Measurements from ENCODE around the gene NR2C2AP.
"Not testable (repeated sequence)": the region's sequence is repeated elsewhere in the genome, so short reads cannot be mapped to it uniquely, and the experiment has no call there.

The NR2C2AP gene

DNA sequence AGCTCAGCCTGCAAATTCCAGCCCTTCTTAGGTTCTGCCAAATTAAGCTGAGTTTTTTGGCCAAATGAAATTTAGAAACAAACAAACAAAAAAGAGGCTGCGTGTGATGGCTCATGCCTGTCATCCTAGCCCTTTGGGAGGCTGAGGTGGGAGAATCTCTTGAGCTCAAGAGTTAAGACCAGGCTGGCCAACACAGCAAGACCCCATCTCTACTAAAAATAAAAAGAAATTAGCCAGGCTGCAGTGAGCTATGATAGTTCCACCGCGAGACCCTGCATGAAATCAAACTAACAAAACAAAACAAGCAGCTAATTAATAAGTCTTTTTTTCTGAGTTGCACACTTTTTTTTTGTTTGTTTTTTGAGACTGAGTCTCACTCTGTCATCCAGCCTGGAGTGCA is 26.5 kb upstream of the NR2C2AP start:
- no peaks in the 10 kb centered on the region for H3K36me3 ChIP-seq (ENCODE audit: control insufficient read depth in 5 of 5, insufficient read depth in 5 of 5, low read length in 5 of 5)
- H3K4me1 ChIP-seq (ENCODE audit: control insufficient read depth in 5 of 5, insufficient read depth in 5 of 5, low read length in 5 of 5) = peaks cover 0 to 8% (median 6%) of the 10 kb centered on the region in 5 donors
- H3K9ac ChIP-seq (ENCODE audit: low read length in 5 of 5) = no peak overlapping the region
- H3K27me3 ChIP-seq (ENCODE audit: control insufficient read depth in 5 of 5, insufficient read depth in 4 of 5, low read length in 5 of 5) = peaks cover 22 to 42% (median 33%) of the 10 kb centered on the region in 5 donors
- peaks cover 10 to 18% (median 16%) of the 10 kb centered on the region in 5 donors for H3K9me3 ChIP-seq (ENCODE audit: control insufficient read depth in 5 of 5, low read length in 5 of 5)
- no peak overlapping the region for H3K4me3 ChIP-seq (ENCODE audit: low read depth in 1 of 5, low read length in 5 of 5)
- H3K27ac ChIP-seq (ENCODE audit: low read depth, low read length) = no peak overlapping the region

GRCh38 chr19:19227217-19227616 is 24.0 kb upstream of the NR2C2AP start:
- peaks cover 24 to 49% (median 40%) of the 10 kb centered on the region in 5 donors for H3K27me3 ChIP-seq (ENCODE audit: control insufficient read depth in 5 of 5, insufficient read depth in 4 of 5, low read length in 5 of 5)
- peaks cover 0 to 10% (median 7%) of the 10 kb centered on the region in 5 donors for H3K4me1 ChIP-seq (ENCODE audit: control insufficient read depth in 5 of 5, insufficient read depth in 5 of 5, low read length in 5 of 5)
- H3K9me3 ChIP-seq (ENCODE audit: control insufficient read depth in 5 of 5, low read length in 5 of 5) = no peaks in the 10 kb centered on the region
- no peaks in the 10 kb centered on the region for H3K36me3 ChIP-seq (ENCODE audit: control insufficient read depth in 5 of 5, insufficient read depth in 5 of 5, low read length in 5 of 5)
- no peak overlapping the region for H3K4me3 ChIP-seq (ENCODE audit: low read depth in 1 of 5, low read length in 5 of 5)
- H3K9ac ChIP-seq (ENCODE audit: low read length in 5 of 5) = no peak overlapping the region
- no peak overlapping the region for H3K27ac ChIP-seq (ENCODE audit: low read depth, low read length)

DNA sequence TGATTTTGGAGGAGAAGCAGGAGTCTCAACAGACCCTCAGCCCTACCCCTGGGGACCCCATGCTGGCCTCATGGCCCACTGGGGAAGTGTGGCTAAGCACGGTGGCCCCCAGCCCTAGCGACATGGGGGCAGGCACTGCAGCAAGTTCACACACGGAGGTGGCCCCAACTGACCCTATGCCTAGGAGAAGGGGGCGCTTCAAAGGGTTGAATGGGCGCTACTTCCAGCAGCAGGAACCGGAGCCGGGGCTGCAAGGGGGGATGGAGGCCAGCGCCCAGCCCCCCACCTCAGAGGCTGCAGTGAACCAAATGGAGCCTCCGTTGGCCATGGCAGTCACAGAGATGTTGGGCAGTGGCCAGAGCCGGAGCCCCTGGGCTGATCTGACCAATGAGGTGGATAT is 23.4 kb upstream of the NR2C2AP start:
- no peaks in the 10 kb centered on the region for H3K9me3 ChIP-seq (ENCODE audit: control insufficient read depth in 5 of 5, low read length in 5 of 5)
- H3K4me1 ChIP-seq (ENCODE audit: control insufficient read depth in 5 of 5, insufficient read depth in 5 of 5, low read length in 5 of 5) = peaks cover 0 to 10% (median 7%) of the 10 kb centered on the region in 5 donors
- H3K27me3 ChIP-seq (ENCODE audit: control insufficient read depth in 5 of 5, insufficient read depth in 4 of 5, low read length in 5 of 5) = peaks cover 24 to 46% (median 40%) of the 10 kb centered on the region in 5 donors
- no peak overlapping the region for H3K9ac ChIP-seq (ENCODE audit: low read length in 5 of 5)
- no peaks in the 10 kb centered on the region for H3K36me3 ChIP-seq (ENCODE audit: control insufficient read depth in 5 of 5, insufficient read depth in 5 of 5, low read length in 5 of 5)
- no peak overlapping the region for H3K27ac ChIP-seq (ENCODE audit: low read depth, low read length)
- no peak overlapping the region for H3K4me3 ChIP-seq (ENCODE audit: low read depth in 1 of 5, low read length in 5 of 5)

- H3K27me3 ChIP-seq (ENCODE audit: control insufficient read depth in 5 of 5, insufficient read depth in 4 of 5, low read length in 5 of 5) = peaks cover 24 to 46% (median 40%) of the 10 kb centered on the region in 5 donors
- H3K36me3 ChIP-seq (ENCODE audit: control insufficient read depth in 5 of 5, insufficient read depth in 5 of 5, low read length in 5 of 5) = no peaks in the 10 kb centered on the region
- no peak overlapping the region for H3K4me3 ChIP-seq (ENCODE audit: low read depth in 1 of 5, low read length in 5 of 5)
- peaks cover 0 to 10% (median 7%) of the 10 kb centered on the region in 5 donors for H3K4me1 ChIP-seq (ENCODE audit: control insufficient read depth in 5 of 5, insufficient read depth in 5 of 5, low read length in 5 of 5)
- no peak overlapping the region for H3K9ac ChIP-seq (ENCODE audit: low read length in 5 of 5)
- H3K27ac ChIP-seq (ENCODE audit: low read depth, low read length) = no peak overlapping the region
- H3K9me3 ChIP-seq (ENCODE audit: control insufficient read depth in 5 of 5, low read length in 5 of 5) = no peaks in the 10 kb centered on the region
These were observed 23.0 kb upstream of the NR2C2AP start for GRCh38 chr19:19226204-19226603.

GRCh38 chr19:19224852-19225494 is 21.8 kb upstream of the NR2C2AP start:
- no peaks in the 10 kb centered on the region for H3K36me3 ChIP-seq (ENCODE audit: control insufficient read depth in 5 of 5, insufficient read depth in 5 of 5, low read length in 5 of 5)
- H3K9ac ChIP-seq (ENCODE audit: low read length in 5 of 5) = no peak overlapping the region
- H3K9me3 ChIP-seq (ENCODE audit: control insufficient read depth in 5 of 5, low read length in 5 of 5) = no peaks in the 10 kb centered on the region
- H3K27ac ChIP-seq (ENCODE audit: low read depth, low read length) = no peak overlapping the region
- peaks cover 24 to 46% (median 40%) of the 10 kb centered on the region in 5 donors for H3K27me3 ChIP-seq (ENCODE audit: control insufficient read depth in 5 of 5, insufficient read depth in 4 of 5, low read length in 5 of 5)
- H3K4me1 ChIP-seq (ENCODE audit: control insufficient read depth in 5 of 5, insufficient read depth in 5 of 5, low read length in 5 of 5) = peaks cover 0 to 10% (median 7%) of the 10 kb centered on the region in 5 donors
- H3K4me3 ChIP-seq (ENCODE audit: low read depth in 1 of 5, low read length in 5 of 5) = peak overlapping the region in 4 of 5 donors; percentile 44 to 64 (median 55)

DNA sequence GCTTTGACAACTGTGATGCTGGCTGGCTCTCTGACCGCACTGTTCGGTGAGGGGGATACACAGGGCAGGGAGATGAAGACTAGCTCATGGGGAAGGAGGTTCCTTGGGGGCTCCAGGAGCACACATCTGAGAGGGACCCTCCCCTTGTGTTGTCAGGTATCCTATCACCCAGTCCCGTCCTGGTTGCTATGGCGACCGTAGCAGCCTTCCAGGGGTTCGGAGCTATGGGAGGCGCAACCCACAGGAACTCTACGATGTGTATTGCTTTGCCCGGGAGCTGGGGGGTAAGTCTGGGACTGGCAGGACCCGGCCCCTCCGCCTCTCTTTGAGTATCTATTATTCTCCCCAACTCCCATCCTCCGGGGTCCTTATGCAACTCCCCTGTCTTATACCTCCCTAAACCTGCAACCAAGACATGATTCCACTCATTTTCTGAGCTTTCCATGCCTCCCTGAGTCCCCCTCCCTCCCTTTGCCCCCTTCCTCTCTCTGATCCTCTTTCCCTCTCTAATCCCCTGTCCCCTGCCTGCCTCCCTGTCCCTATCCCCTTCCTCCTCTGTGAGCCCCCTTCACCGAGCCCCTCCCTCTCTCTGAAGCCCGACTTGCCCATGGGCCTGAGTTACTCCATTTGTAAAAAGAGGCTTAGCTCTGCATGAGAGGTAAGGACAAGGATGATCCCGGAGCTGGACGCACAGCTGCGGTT is 21.1 kb upstream of the NR2C2AP start:
- no peaks in the 10 kb centered on the region for H3K9me3 ChIP-seq (ENCODE audit: control insufficient read depth in 5 of 5, low read length in 5 of 5)
- H3K9ac ChIP-seq (ENCODE audit: low read length in 5 of 5) = no peak overlapping the region
- no peaks in the 10 kb centered on the region for H3K36me3 ChIP-seq (ENCODE audit: control insufficient read depth in 5 of 5, insufficient read depth in 5 of 5, low read length in 5 of 5)
- H3K27me3 ChIP-seq (ENCODE audit: control insufficient read depth in 5 of 5, insufficient read depth in 4 of 5, low read length in 5 of 5) = peaks cover 24 to 46% (median 40%) of the 10 kb centered on the region in 5 donors
- no peak overlapping the region for H3K27ac ChIP-seq (ENCODE audit: low read depth, low read length)
- H3K4me3 ChIP-seq (ENCODE audit: low read depth in 1 of 5, low read length in 5 of 5) = peak overlapping the region in 2 of 5 donors; percentile 53 to 64
- H3K4me1 ChIP-seq (ENCODE audit: control insufficient read depth in 5 of 5, insufficient read depth in 5 of 5, low read length in 5 of 5) = peaks cover 0 to 10% (median 7%) of the 10 kb centered on the region in 5 donors

DNA sequence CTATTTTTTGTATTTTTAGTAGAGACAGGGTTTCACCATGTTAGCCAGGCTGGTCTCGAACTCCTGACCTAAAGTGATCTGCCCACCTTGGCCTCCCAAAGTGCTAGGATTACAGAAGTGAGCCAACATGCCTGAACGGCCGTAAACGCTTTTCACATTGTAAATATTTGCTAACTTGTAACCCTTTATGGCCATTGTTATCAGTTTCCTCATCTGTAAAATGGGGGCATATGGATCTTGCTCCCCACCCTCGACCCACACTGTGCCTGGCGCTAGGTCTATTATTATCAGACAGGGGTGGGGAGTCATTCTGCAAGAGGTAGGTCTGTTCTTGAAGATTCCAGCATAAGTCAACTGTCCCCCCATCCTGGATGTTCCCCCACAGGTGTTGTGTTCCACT is 20.4 kb upstream of the NR2C2AP start:
- no peak overlapping the region for H3K9ac ChIP-seq (ENCODE audit: low read length in 5 of 5)
- H3K4me3 ChIP-seq (ENCODE audit: low read depth in 1 of 5, low read length in 5 of 5) = no peak overlapping the region
- no peaks in the 10 kb centered on the region for H3K9me3 ChIP-seq (ENCODE audit: control insufficient read depth in 5 of 5, low read length in 5 of 5)
- peaks cover 24 to 45% (median 40%) of the 10 kb centered on the region in 5 donors for H3K27me3 ChIP-seq (ENCODE audit: control insufficient read depth in 5 of 5, insufficient read depth in 4 of 5, low read length in 5 of 5)
- H3K36me3 ChIP-seq (ENCODE audit: control insufficient read depth in 5 of 5, insufficient read depth in 5 of 5, low read length in 5 of 5) = no peaks in the 10 kb centered on the region
- H3K27ac ChIP-seq (ENCODE audit: low read depth, low read length) = no peak overlapping the region
- H3K4me1 ChIP-seq (ENCODE audit: control insufficient read depth in 5 of 5, insufficient read depth in 5 of 5, low read length in 5 of 5) = peaks cover 0 to 10% (median 7%) of the 10 kb centered on the region in 5 donors

- Histone ChIP-seq H3K27me3 (ENCODE audit: control insufficient read depth in 5 of 5, insufficient read depth in 4 of 5, low read length in 5 of 5) (peaks cover 24 to 39% (median 35%) of the 10 kb centered on the region in 5 donors), H3K9ac (ENCODE audit: low read length in 5 of 5) (no peak overlapping the region), H3K27ac (ENCODE audit: low read depth, low read length) (no peak overlapping the region), H3K4me1 (ENCODE audit: control insufficient read depth in 5 of 5, insufficient read depth in 5 of 5, low read length in 5 of 5) (peaks cover 0 to 10% (median 7%) of the 10 kb centered on the region in 5 donors), H3K9me3 (ENCODE audit: control insufficient read depth in 5 of 5, low read length in 5 of 5) (no peaks in the 10 kb centered on the region), H3K36me3 (ENCODE audit: control insufficient read depth in 5 of 5, insufficient read depth in 5 of 5, low read length in 5 of 5) (no peaks in the 10 kb centered on the region), H3K4me3 (ENCODE audit: low read depth in 1 of 5, low read length in 5 of 5) (no peak overlapping the region)
These were observed 19.8 kb upstream of the NR2C2AP start for GRCh38 chr19:19223060-19223459.

GRCh38 chr19:19221000-19221399 is 17.8 kb upstream of the NR2C2AP start:
- H3K9ac ChIP-seq (ENCODE audit: low read length in 5 of 5); H3K9me3 ChIP-seq (ENCODE audit: control insufficient read depth in 5 of 5, low read length in 5 of 5); H3K4me1 ChIP-seq (ENCODE audit: control insufficient read depth in 5 of 5, insufficient read depth in 5 of 5, low read length in 5 of 5); H3K4me3 ChIP-seq (ENCODE audit: low read depth in 1 of 5, low read length in 5 of 5); H3K36me3 ChIP-seq (ENCODE audit: control insufficient read depth in 5 of 5, insufficient read depth in 5 of 5, low read length in 5 of 5); H3K27ac ChIP-seq (ENCODE audit: low read depth, low read length): not testable (repeated sequence)
- peaks cover 8 to 21% (median 17%) of the 10 kb centered on the region in 5 donors for H3K27me3 ChIP-seq (ENCODE audit: control insufficient read depth in 5 of 5, insufficient read depth in 4 of 5, low read length in 5 of 5)

GRCh38 chr19:19218911-19219310 is 15.7 kb upstream of the NR2C2AP start:
- Histone ChIP-seq H3K27me3 (ENCODE audit: control insufficient read depth in 5 of 5, insufficient read depth in 4 of 5, low read length in 5 of 5) (peaks cover under 1 to 21% (median 12%) of the 10 kb centered on the region in 5 donors), H3K4me3 (ENCODE audit: low read depth in 1 of 5, low read length in 5 of 5) (no peak overlapping the region)

More at GRCh38 chr19:19218911-19219310, 15.7 kb upstream of the NR2C2AP start:
- H3K9me3 ChIP-seq (ENCODE audit: control insufficient read depth in 5 of 5, low read length in 5 of 5) = peaks cover 0 to 5% (median 0%) of the 10 kb centered on the region in 5 donors
- H3K27ac ChIP-seq (ENCODE audit: low read depth, low read length) = no peak overlapping the region
- no peaks in the 10 kb centered on the region for H3K36me3 ChIP-seq (ENCODE audit: control insufficient read depth in 5 of 5, insufficient read depth in 5 of 5, low read length in 5 of 5)
- H3K4me1 ChIP-seq (ENCODE audit: control insufficient read depth in 5 of 5, insufficient read depth in 5 of 5, low read length in 5 of 5) = no peaks in the 10 kb centered on the region
- no peak overlapping the region for H3K9ac ChIP-seq (ENCODE audit: low read length in 5 of 5)
